Left ventricle myocardium superior (tissue), 1 donor: Measurements from ENCODE around the gene PCK2. TPM values are rescaled to one million over a fixed set of nuclear protein-coding genes. Genes with fewer than 3 reads are reported as not detected.

Source experiments
- ATAC-seq: fragments of 200-7000 bp; cut with Tn5 transposase; one replicate; pipeline ENCODE4 v1.9.1; 2020; ENCODE audit warnings: mild to moderate bottlenecking, moderate library complexity
- DNase-seq: peaks from one replicate; pipeline ENCODE4 v3.0.0-alpha.2; 2020
- intact Hi-C: fragments of 100-400 bp; cut with micrococcal nuclease; formaldehyde crosslinking; loops from one replicate; pipeline ENCODE4 v1.11.0; 2022
- total RNA-seq: library from RNA; stranded (reverse); fragmentation: NEBNext Ultra II Directional; extraction: Animal tissue kit (Norgen Biotek cat#: 25700); gene quantifications from one replicate; pipeline ENCODE4 v1.2.1, GENCODE V29; 2021
- donor health status: DM: no; HTN: yes; CAD: no; lungs with severe emphysema.

PCK2 gene
- total RNA-seq, 1 donor from 2014 or later, result 3.0 TPM

GRCh38 chr14:24108336-24108874 is 14.3 kb downstream of the PCK2 start:
- no peak for DNase-seq
- intact Hi-C loops, result loop anchor here (2.0 kb wide), 1 partner anchor 50 kb away; no protein-coding TSS in a partner anchor
- peak; percentile 11 for ATAC-seq

- ATAC-seq, result no peak
- intact Hi-C loops, result no loop called here
Measured at GRCh38 chr14:24110060-24110459, 15.9 kb downstream of the PCK2 start.

GRCh38 chr14:24110523-24110922 is 16.4 kb downstream of the PCK2 start:
- DNase-seq, result no peak
- intact Hi-C loops, result no loop called here
- ATAC-seq, result no peak

More at GRCh38 chr14:24110060-24110459, 15.9 kb downstream of the PCK2 start:
- DNase-seq, result no peak

- no peak for DNase-seq
- ATAC-seq, result peak; percentile 3
- intact Hi-C loops, result no loop called here
Measured at GRCh38 chr14:24113379-24113800, 19.3 kb downstream of the PCK2 start.

GRCh38 chr14:24113801-24114531 is 19.9 kb downstream of the PCK2 start:
- peak; percentile 86 for DNase-seq
- peak; percentile 58 for ATAC-seq
- intact Hi-C loops, result no loop called here

- DNase-seq (peak; percentile 99), ATAC-seq (peak; percentile 94)
- intact Hi-C loops, result no loop called here
Measured at GRCh38 chr14:24114532-24115421, 20.7 kb downstream of the PCK2 start, which contains the start of the genes DCAF11 and NRL. Gene DCAF11 (plus strand): TSS chr14:24114777. CDS start chr14:24115595, 818 bp downstream. Gene NRL (minus strand): TSS chr14:24114949. CDS start chr14:24082848, 32,101 bp downstream.

- DNase-seq (no peak), ATAC-seq (no peak)
- intact Hi-C loops, result no loop called here
Measured at GRCh38 chr14:24115422-24116127, 21.5 kb downstream of the PCK2 start.

- intact Hi-C loops, result no loop called here
- DNase-seq (no peak), ATAC-seq (no peak)
Measured at GRCh38 chr14:24116128-24116814, 22.2 kb downstream of the PCK2 start.

GRCh38 chr14:24117179-24117578 is 23.1 kb downstream of the PCK2 start:
- DNase-seq, result no peak
- no peak for ATAC-seq
- intact Hi-C loops, result no loop called here

- ATAC-seq (no peak), DNase-seq (no peak)
- intact Hi-C loops, result no loop called here
Measured at GRCh38 chr14:24119691-24120090, 25.6 kb downstream of the PCK2 start.

- no peak for DNase-seq
- no peak for ATAC-seq
- intact Hi-C loops, result no loop called here
Measured at GRCh38 chr14:24121210-24121609, 27.1 kb downstream of the PCK2 start.

- ATAC-seq (no peak), DNase-seq (no peak)
- intact Hi-C loops, result no loop called here
Measured at GRCh38 chr14:24122416-24122815, 28.3 kb downstream of the PCK2 start.

GRCh38 chr14:24122898-24123297 is 28.8 kb downstream of the PCK2 start:
- intact Hi-C loops, result no loop called here
- peak; percentile 8 for ATAC-seq
- DNase-seq, result no peak

- intact Hi-C loops, result no loop called here
- ATAC-seq, result peak; percentile 10
- no peak for DNase-seq
Measured at GRCh38 chr14:24123424-24124417, 29.6 kb downstream of the PCK2 start.

GRCh38 chr14:24126939-24127338 is 32.8 kb downstream of the PCK2 start:
- no peak for ATAC-seq
- intact Hi-C loops, result no loop called here
- DNase-seq, result no peak

GRCh38 chr14:24127673-24128072 is 33.6 kb downstream of the PCK2 start:
- ATAC-seq (no peak), DNase-seq (no peak)
- intact Hi-C loops, result no loop called here

- ATAC-seq (no peak), DNase-seq (no peak)
- intact Hi-C loops, result no loop called here
Measured at GRCh38 chr14:24129410-24129998, 35.4 kb downstream of the PCK2 start.
